OCI-LY7 (cell line): ENCODE data around the gene TESPA1. TPM values are rescaled to one million over a fixed set of nuclear protein-coding genes. Genes with fewer than 3 reads are reported as not detected.
A peak's percentile ranks its signal among the peaks of the same experiment; 100 is the strongest.
"Not testable (repeated sequence)": the region's sequence is repeated elsewhere in the genome, so short reads cannot be mapped to it uniquely, and the experiment has no call there.

Experiments
- BruUV-seq: library from RNA; stranded (reverse); fragments of 400-500 nt; replicated peaks from 2 replicates; lab custom pipeline; 2021; lab: Mats Ljungman, UMichigan
- CTCF ChIA-PET: fragments of 300-600 bp; sonication (Branson Sonifier 250); formaldehyde crosslinking; loops from one replicate; lab custom pipeline; 2022; ENCODE audit warnings: antibody characterized with exemption; ENCODE audit not compliant: unreplicated experiment; lab: Charles Lee
- POLR2A ChIA-PET: fragments of 300-600 bp; sonication (Branson Sonifier 250); formaldehyde crosslinking; loops from one replicate; lab custom pipeline; 2022; ENCODE audit warnings: antibody characterized with exemption; lab: Charles Lee
- DNase-seq: peaks from one replicate; pipeline ENCODE4 v3.0.0-alpha.2; 2015; ENCODE audit warnings: low spot score
- H2AFZ ChIP-seq: fragments of 200-600 bp; sonication (generic), shearing (Covaris generic); 2 replicates; pipeline ENCODE4 v1.6.1; 2014; ENCODE audit warnings: mild to moderate bottlenecking, antibody characterized with exemption, low read length, moderate library complexity
- H3K27ac ChIP-seq: fragments of 200-600 bp; sonication (generic); 2 replicates; pipeline ENCODE4 v1.5.1; 2014; ENCODE audit warnings: mixed run types, low read depth, mild to moderate bottlenecking, moderate library complexity, low read length, inconsistent platforms; ENCODE audit not compliant: poor library complexity, severe bottlenecking
- H3K36me3 ChIP-seq: fragments of 200-600 bp; sonication (generic); 2 replicates; pipeline ENCODE4 v1.6.1; 2014; ENCODE audit warnings: mild to moderate bottlenecking, antibody characterized with exemption, low read length, moderate library complexity, mixed read lengths; ENCODE audit not compliant: insufficient read depth
- H3K4me1 ChIP-seq: fragments of 200-600 bp; sonication (generic); 2 replicates; pipeline ENCODE4 v1.5.1; 2014; ENCODE audit warnings: mild to moderate bottlenecking, low read length; ENCODE audit not compliant: insufficient read depth, poor library complexity, severe bottlenecking
- H3K4me2 ChIP-seq: fragments of 200-600 bp; sonication (generic); 2 replicates; pipeline ENCODE4 v1.6.1; 2014; ENCODE audit warnings: mild to moderate bottlenecking, low read length
- H3K4me3 ChIP-seq: fragments of 200-600 bp; sonication (generic); 2 replicates; pipeline ENCODE4 v1.5.1; 2014; ENCODE audit warnings: mild to moderate bottlenecking, low read depth, low read length; ENCODE audit not compliant: poor library complexity, severe bottlenecking
- H3K79me2 ChIP-seq: fragments of 200-600 bp; sonication (generic); 2 replicates; pipeline ENCODE4 v1.6.1; 2016; ENCODE audit warnings: low read depth, mild to moderate bottlenecking, low read length, moderate library complexity, mixed read lengths; ENCODE audit not compliant: insufficient read depth
- H3K9me2 ChIP-seq: fragments of 200-600 bp; sonication (generic); 2 replicates; pipeline ENCODE4 v1.6.1; 2016; ENCODE audit warnings: mild to moderate bottlenecking, low read length, mixed read lengths; ENCODE audit not compliant: insufficient read depth
- H3K9me3 ChIP-seq: fragments of 200-600 bp; sonication (generic); 2 replicates; pipeline ENCODE4 v1.6.1; 2014; ENCODE audit warnings: mild to moderate bottlenecking, mixed run types, low read length, mixed read lengths
- H4K20me1 ChIP-seq: fragments of 200-600 bp; sonication (generic); 2 replicates; pipeline ENCODE4 v1.6.1; 2014; ENCODE audit warnings: mild to moderate bottlenecking, antibody characterized with exemption, low read length, moderate library complexity, mixed read lengths; ENCODE audit not compliant: insufficient read depth
- CTCF ChIP-seq: fragments of 200-600 bp; sonication (generic); conservative IDR thresholded peaks from 2 replicates; pipeline ENCODE4 v1.5.1; 2014; ENCODE audit warnings: mild to moderate bottlenecking, antibody characterized with exemption, low read length, moderate library complexity, mixed read lengths
- EZH2phosphoT487 ChIP-seq: fragments of 200-600 bp; sonication (generic); IDR thresholded peaks from 2 replicates; pipeline ENCODE4 v1.6.1; 2018; ENCODE audit warnings: low read depth, borderline replicate concordance, mild to moderate bottlenecking, mixed run types, antibody characterized with exemption, low read length, moderate library complexity, mixed read lengths
- intact Hi-C: fragments of 100-400 bp; cut with micrococcal nuclease; formaldehyde crosslinking; loops from one replicate; pipeline ENCODE4 v1.10.0; 2022; ENCODE audit not compliant: unreplicated experiment
- total RNA-seq, 2 experiments: library from RNA; depleted of rRNA in 1 of 2; stranded (reverse); fragments of >200 nt in 1 of 2; shearing (Covaris generic) in 1 of 2; gene quantifications; 2 replicates each; pipeline ENCODE4 v1.2.3, GENCODE V29; 2014 to 2022

TESPA1 gene
- total RNA-seq, 2 experiments from 2014 or later, result 9.5 to 24.1 TPM

DNA sequence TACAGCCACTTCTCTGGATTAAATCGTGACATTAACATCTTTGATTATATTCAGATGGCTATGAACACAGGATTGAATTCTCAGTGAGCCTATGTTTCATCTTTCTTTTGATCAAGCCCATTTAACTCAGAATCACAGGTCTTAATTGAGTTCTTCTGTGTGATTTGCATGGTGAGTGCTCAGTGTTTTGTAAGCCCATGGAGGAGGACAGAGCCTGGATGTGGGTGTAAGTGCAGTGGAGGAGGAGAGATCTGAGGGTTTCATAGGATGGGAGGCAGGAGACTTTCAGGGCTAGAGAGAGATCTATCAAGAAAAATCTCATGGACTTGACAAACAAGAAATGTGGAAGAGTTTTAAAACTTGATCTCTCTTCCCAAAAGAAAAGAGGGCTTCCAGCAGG lies 5.3 kb upstream of the TESPA1 start:
- Histone ChIP-seq H3K4me1 (peaks cover 71% of the 10 kb centered on the region), H3K4me2 (peak overlapping the region; percentile 93), H4K20me1 (no peaks in the 10 kb centered on the region), H3K9me2 (no peaks in the 10 kb centered on the region), H3K4me3 (no peak overlapping the region), H3K79me2 (no peaks in the 10 kb centered on the region), H3K9me3 (no peaks in the 10 kb centered on the region), H3K27ac (peak overlapping the region; percentile 85), H2AFZ (peak overlapping the region; percentile 45; the same call in 1 of the 2 replicates), H3K36me3 (no peaks in the 10 kb centered on the region)
- DNase-seq, result no peak
- intact Hi-C loops, result loop anchor here (10.0 kb wide), 1 partner anchor 655 kb away; no protein-coding TSS in a partner anchor
- POLR2A ChIA-PET, result no interaction called here
- TF ChIP-seq EZH2phosphoT487, result no peak
- CTCF ChIA-PET, result no interaction called here
- no TSS peak for BruUV-seq

DNA sequence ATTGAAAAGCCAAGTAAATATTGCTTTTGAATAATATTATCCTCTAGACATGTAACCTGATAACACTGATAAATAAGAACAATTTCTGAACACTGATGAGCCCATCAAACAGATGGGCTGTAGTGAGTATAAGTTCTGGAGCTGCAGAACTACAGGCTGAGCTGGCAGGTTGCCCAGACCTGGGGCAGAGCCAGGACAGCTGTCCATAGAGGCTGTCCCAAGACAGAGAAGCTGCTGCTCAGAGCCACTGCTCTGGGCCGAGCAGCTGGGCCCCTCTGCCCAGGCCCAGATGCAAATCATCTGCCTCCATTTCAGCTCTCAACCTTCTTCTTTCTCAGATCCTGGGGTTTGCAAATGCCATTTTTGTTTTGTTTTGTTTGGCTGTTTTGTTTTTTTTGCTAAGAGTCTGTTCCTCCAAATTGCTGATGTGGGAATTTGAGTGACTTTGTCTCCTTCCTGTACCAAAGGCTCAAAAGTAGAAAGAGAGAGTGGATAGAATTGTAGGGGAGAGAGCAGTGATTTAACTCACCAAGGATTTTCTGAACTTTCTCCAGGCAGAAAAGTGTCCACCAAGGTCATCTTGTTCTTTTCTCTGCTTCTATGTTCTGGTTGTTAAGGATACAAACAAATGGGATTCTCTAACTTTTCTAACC lies 4.0 kb upstream of the TESPA1 start:
- H3K4me3 ChIP-seq, result no peak overlapping the region
- no peaks in the 10 kb centered on the region for H4K20me1 ChIP-seq
- BruUV-seq, result no TSS peak
- no peaks in the 10 kb centered on the region for H3K36me3 ChIP-seq
- ChIA-PET CTCF (no interaction called here), POLR2A (interaction anchor here (0.5 to 1.1 kb wide), 6 partner anchors 13 to 1764 kb away, joined by 3 to 5 read pairs (median 3); no protein-coding TSS in a partner anchor)
- intact Hi-C loops, result loop anchor here (10.0 kb wide), 1 partner anchor 656 kb away; no protein-coding TSS in a partner anchor
- no peak for TF ChIP-seq CTCF
- no peak for TF ChIP-seq EZH2phosphoT487
- H3K27ac ChIP-seq, result peak overlapping the region; percentile 21
- peaks cover 5% of the 10 kb centered on the region; the same call in 1 of the 2 replicates for H3K79me2 ChIP-seq
- peak overlapping the region; percentile 89 for H2AFZ ChIP-seq
- peaks cover 81% of the 10 kb centered on the region for H3K4me1 ChIP-seq
- DNase-seq, result peak; percentile 44
- H3K9me2 ChIP-seq, result no peaks in the 10 kb centered on the region
- H3K4me2 ChIP-seq, result peak overlapping the region; percentile 93
- no peaks in the 10 kb centered on the region for H3K9me3 ChIP-seq

GRCh38 chr12:54987611-54988231 lies 3.2 kb upstream of the TESPA1 start:
- intact Hi-C loops, result loop anchor here (10.0 kb wide), 1 partner anchor 657 kb away; no protein-coding TSS in a partner anchor
- TF ChIP-seq EZH2phosphoT487, result no peak
- TF ChIP-seq CTCF, result no peak
- no peak for DNase-seq
- no peaks in the 10 kb centered on the region for H4K20me1 ChIP-seq
- H3K4me3 ChIP-seq, result no peak overlapping the region
- no TSS peak for BruUV-seq
- ChIA-PET POLR2A (interaction anchor here (0.5 to 1.1 kb wide), 5 partner anchors 13 to 1763 kb away, joined by 3 to 5 read pairs (median 3); no protein-coding TSS in a partner anchor), CTCF (no interaction called here)
- H3K9me2 ChIP-seq, result no peaks in the 10 kb centered on the region
- peak overlapping the region; percentile 93 for H3K4me2 ChIP-seq
- H3K36me3 ChIP-seq, result no peaks in the 10 kb centered on the region
- H3K4me1 ChIP-seq, result peaks cover 84% of the 10 kb centered on the region
- H3K9me3 ChIP-seq, result no peaks in the 10 kb centered on the region
- no peak overlapping the region for H3K27ac ChIP-seq
- H3K79me2 ChIP-seq, result peaks cover 5% of the 10 kb centered on the region; the same call in 1 of the 2 replicates
- peak overlapping the region; percentile 89; the same call in 1 of the 2 replicates for H2AFZ ChIP-seq

- not testable (repeated sequence) for H2AFZ ChIP-seq, H3K9me3 ChIP-seq, H3K4me3 ChIP-seq, BruUV-seq, DNase-seq, H3K79me2 ChIP-seq, H3K9me2 ChIP-seq, H3K27ac ChIP-seq, H3K36me3 ChIP-seq, H3K4me2 ChIP-seq, H4K20me1 ChIP-seq
- intact Hi-C loops, result loop anchor here (10.0 kb wide), 1 partner anchor 658 kb away; no protein-coding TSS in a partner anchor
- ChIA-PET POLR2A (interaction anchor here (0.5 kb wide), 1 partner anchor 510 kb away, joined by 3 read pairs; no protein-coding TSS in a partner anchor), CTCF (interaction anchor here (1.3 kb wide), 1 partner anchor 85 kb away, joined by 4 read pairs; no protein-coding TSS in a partner anchor)
- H3K4me1 ChIP-seq, result peaks cover 77% of the 10 kb centered on the region
These were observed 2.2 kb upstream of the TESPA1 start for GRCh38 chr12:54986773-54987172.
